ENCODE results near the gene RANBP17. TPM values are rescaled to one million over a fixed set of nuclear protein-coding genes. Genes with fewer than 3 reads are reported as not detected.
"Not testable (repeated sequence)": the region's sequence is repeated elsewhere in the genome, so short reads cannot be mapped to it uniquely, and the experiment has no call there.

The RANBP17 gene
- polyA plus RNA-seq, 4 donors: 0.67 to 6.1 (median 1.2) TPM

- FAIRE-seq (no peak), DNase-seq (no peak)
- Histone ChIP-seq H3K27ac (ENCODE audit: low read depth in 1 of 3, low read length in 2 of 3) (no peak overlapping the region), H3K4me3 (ENCODE audit: low read depth in 1 of 3, low read length in 3 of 3) (no peak overlapping the region), H3K27me3 (ENCODE audit: control insufficient read depth in 3 of 3, insufficient read depth in 3 of 3, low read length in 3 of 3) (no peaks in the 10 kb centered on the region), H3K9me3 (ENCODE audit: control insufficient read depth in 2 of 2, insufficient read depth in 1 of 2, low read depth in 1 of 2, low read length in 1 of 2) (peaks cover 0 to under 1% of the 10 kb centered on the region in 2 donors), H3K4me1 (ENCODE audit: control insufficient read depth in 3 of 3, insufficient read depth in 2 of 3, low read depth in 1 of 3, low read length in 2 of 3) (no peaks in the 10 kb centered on the region), H3K36me3 (ENCODE audit: control insufficient read depth in 3 of 3, insufficient read depth in 2 of 3, low read depth in 1 of 3, low read length in 3 of 3) (no peaks in the 10 kb centered on the region)
- WGBS, 3 donors: 87 to 92% (median 87%) methylated on average over 8 of the region's 8 CpGs
These were observed 41.3 kb downstream of the RANBP17 start for GRCh38 chr5:170903075-170903474.

- FAIRE-seq: no peak
- Histone ChIP-seq H3K9me3 (ENCODE audit: control insufficient read depth in 2 of 2, insufficient read depth in 1 of 2, low read depth in 1 of 2, low read length in 1 of 2) (peaks cover 0 to 2% of the 10 kb centered on the region in 2 donors), H3K4me3 (ENCODE audit: low read depth in 1 of 3, low read length in 3 of 3) (no peak overlapping the region), H3K27ac (ENCODE audit: low read depth in 1 of 3, low read length in 2 of 3) (no peak overlapping the region), H3K27me3 (ENCODE audit: control insufficient read depth in 3 of 3, insufficient read depth in 3 of 3, low read length in 3 of 3) (no peaks in the 10 kb centered on the region), H3K36me3 (ENCODE audit: control insufficient read depth in 3 of 3, insufficient read depth in 2 of 3, low read depth in 1 of 3, low read length in 3 of 3) (no peaks in the 10 kb centered on the region), H3K4me1 (ENCODE audit: control insufficient read depth in 3 of 3, insufficient read depth in 2 of 3, low read depth in 1 of 3, low read length in 2 of 3) (no peaks in the 10 kb centered on the region)
- 65 to 92% (median 65%) methylated on average over 1 of the region's 1 CpG for WGBS, 3 donors
- DNase-seq: no peak
These were observed 45.9 kb downstream of the RANBP17 start for GRCh38 chr5:170907758-170908157.

- no peaks in the 10 kb centered on the region for H3K27me3 ChIP-seq (ENCODE audit: control insufficient read depth in 3 of 3, insufficient read depth in 3 of 3, low read length in 3 of 3)
- no peaks in the 10 kb centered on the region for H3K36me3 ChIP-seq (ENCODE audit: control insufficient read depth in 3 of 3, insufficient read depth in 2 of 3, low read depth in 1 of 3, low read length in 3 of 3)
- no peak for FAIRE-seq
- no peak overlapping the region for H3K27ac ChIP-seq (ENCODE audit: low read depth in 1 of 3, low read length in 2 of 3)
- 73 to 92% (median 90%) methylated on average over 3 of the region's 3 CpGs for WGBS, 3 donors
- no peaks in the 10 kb centered on the region for H3K9me3 ChIP-seq (ENCODE audit: control insufficient read depth in 2 of 2, insufficient read depth in 1 of 2, low read depth in 1 of 2, low read length in 1 of 2)
- H3K4me3 ChIP-seq (ENCODE audit: low read depth in 1 of 3, low read length in 3 of 3): no peak overlapping the region
- no peak for DNase-seq
- no peaks in the 10 kb centered on the region for H3K4me1 ChIP-seq (ENCODE audit: control insufficient read depth in 3 of 3, insufficient read depth in 2 of 3, low read depth in 1 of 3, low read length in 2 of 3)
These were observed 51.8 kb downstream of the RANBP17 start for GRCh38 chr5:170913573-170913972.

- Histone ChIP-seq H3K36me3 (ENCODE audit: control insufficient read depth in 3 of 3, insufficient read depth in 2 of 3, low read depth in 1 of 3, low read length in 3 of 3) (no peaks in the 10 kb centered on the region), H3K27me3 (ENCODE audit: control insufficient read depth in 3 of 3, insufficient read depth in 3 of 3, low read length in 3 of 3) (no peaks in the 10 kb centered on the region), H3K9me3 (ENCODE audit: control insufficient read depth in 2 of 2, insufficient read depth in 1 of 2, low read depth in 1 of 2, low read length in 1 of 2) (no peaks in the 10 kb centered on the region), H3K4me1 (ENCODE audit: control insufficient read depth in 3 of 3, insufficient read depth in 2 of 3, low read depth in 1 of 3, low read length in 2 of 3) (no peaks in the 10 kb centered on the region), H3K27ac (ENCODE audit: low read depth in 1 of 3, low read length in 2 of 3) (no peak overlapping the region), H3K4me3 (ENCODE audit: low read depth in 1 of 3, low read length in 3 of 3) (no peak overlapping the region)
- DNase-seq: no peak
- FAIRE-seq: no peak
These were observed 55.3 kb downstream of the RANBP17 start for GRCh38 chr5:170917113-170917512.

GRCh38 chr5:170920196-170920595 is 58.4 kb downstream of the RANBP17 start:
- no peaks in the 10 kb centered on the region for H3K27me3 ChIP-seq (ENCODE audit: control insufficient read depth in 3 of 3, insufficient read depth in 3 of 3, low read length in 3 of 3)
- H3K27ac ChIP-seq (ENCODE audit: low read depth in 1 of 3, low read length in 2 of 3): no peak overlapping the region
- no peak for DNase-seq
- no peaks in the 10 kb centered on the region for H3K9me3 ChIP-seq (ENCODE audit: control insufficient read depth in 2 of 2, insufficient read depth in 1 of 2, low read depth in 1 of 2, low read length in 1 of 2)
- no peaks in the 10 kb centered on the region for H3K4me1 ChIP-seq (ENCODE audit: control insufficient read depth in 3 of 3, insufficient read depth in 2 of 3, low read depth in 1 of 3, low read length in 2 of 3)
- 95 to 97% (median 95%) methylated on average over 3 of the region's 3 CpGs for WGBS, 3 donors
- no peak for FAIRE-seq
- H3K36me3 ChIP-seq (ENCODE audit: control insufficient read depth in 3 of 3, insufficient read depth in 2 of 3, low read depth in 1 of 3, low read length in 3 of 3): no peaks in the 10 kb centered on the region
- no peak overlapping the region for H3K4me3 ChIP-seq (ENCODE audit: low read depth in 1 of 3, low read length in 3 of 3)

- H3K4me3 ChIP-seq (ENCODE audit: low read depth in 1 of 3, low read length in 3 of 3); H3K36me3 ChIP-seq (ENCODE audit: control insufficient read depth in 3 of 3, insufficient read depth in 2 of 3, low read depth in 1 of 3, low read length in 3 of 3); H3K9me3 ChIP-seq (ENCODE audit: control insufficient read depth in 2 of 2, insufficient read depth in 1 of 2, low read depth in 1 of 2, low read length in 1 of 2); DNase-seq; H3K4me1 ChIP-seq (ENCODE audit: control insufficient read depth in 3 of 3, insufficient read depth in 2 of 3, low read depth in 1 of 3, low read length in 2 of 3); H3K27ac ChIP-seq (ENCODE audit: low read depth in 1 of 3, low read length in 2 of 3); FAIRE-seq; H3K27me3 ChIP-seq (ENCODE audit: control insufficient read depth in 3 of 3, insufficient read depth in 3 of 3, low read length in 3 of 3): not testable (repeated sequence)
- 66 to 85% (median 83%) methylated on average over 10 of the region's 10 CpGs for WGBS, 3 donors
These were observed 60.5 kb downstream of the RANBP17 start for GRCh38 chr5:170922331-170922730.

- Histone ChIP-seq H3K9me3 (ENCODE audit: control insufficient read depth in 2 of 2, insufficient read depth in 1 of 2, low read depth in 1 of 2, low read length in 1 of 2) (no peaks in the 10 kb centered on the region), H3K27ac (ENCODE audit: low read depth in 1 of 3, low read length in 2 of 3) (no peak overlapping the region), H3K27me3 (ENCODE audit: control insufficient read depth in 3 of 3, insufficient read depth in 3 of 3, low read length in 3 of 3) (no peaks in the 10 kb centered on the region), H3K4me1 (ENCODE audit: control insufficient read depth in 3 of 3, insufficient read depth in 2 of 3, low read depth in 1 of 3, low read length in 2 of 3) (no peaks in the 10 kb centered on the region), H3K36me3 (ENCODE audit: control insufficient read depth in 3 of 3, insufficient read depth in 2 of 3, low read depth in 1 of 3, low read length in 3 of 3) (no peaks in the 10 kb centered on the region), H3K4me3 (ENCODE audit: low read depth in 1 of 3, low read length in 3 of 3) (no peak overlapping the region)
- DNase-seq (no peak), FAIRE-seq (no peak)
- WGBS, 3 donors: 88 to 95% (median 90%) methylated on average over 7 of the region's 7 CpGs
These were observed 62.2 kb downstream of the RANBP17 start for GRCh38 chr5:170923910-170924620.

- 88 to 93% (median 89%) methylated on average over 18 of the region's 18 CpGs for WGBS, 3 donors
- H3K27ac ChIP-seq (ENCODE audit: low read depth in 1 of 3, low read length in 2 of 3); FAIRE-seq; H3K4me1 ChIP-seq (ENCODE audit: control insufficient read depth in 3 of 3, insufficient read depth in 2 of 3, low read depth in 1 of 3, low read length in 2 of 3); H3K27me3 ChIP-seq (ENCODE audit: control insufficient read depth in 3 of 3, insufficient read depth in 3 of 3, low read length in 3 of 3); H3K9me3 ChIP-seq (ENCODE audit: control insufficient read depth in 2 of 2, insufficient read depth in 1 of 2, low read depth in 1 of 2, low read length in 1 of 2); DNase-seq; H3K4me3 ChIP-seq (ENCODE audit: low read depth in 1 of 3, low read length in 3 of 3); H3K36me3 ChIP-seq (ENCODE audit: control insufficient read depth in 3 of 3, insufficient read depth in 2 of 3, low read depth in 1 of 3, low read length in 3 of 3): not testable (repeated sequence)
These were observed 73.9 kb downstream of the RANBP17 start for GRCh38 chr5:170935534-170936218.

GRCh38 chr5:170937072-170937471 is 75.3 kb downstream of the RANBP17 start:
- no peaks in the 10 kb centered on the region for H3K36me3 ChIP-seq (ENCODE audit: control insufficient read depth in 3 of 3, insufficient read depth in 2 of 3, low read depth in 1 of 3, low read length in 3 of 3)
- no peak overlapping the region for H3K4me3 ChIP-seq (ENCODE audit: low read depth in 1 of 3, low read length in 3 of 3)
- no peak for DNase-seq
- no peak for FAIRE-seq
- no peaks in the 10 kb centered on the region for H3K9me3 ChIP-seq (ENCODE audit: control insufficient read depth in 2 of 2, insufficient read depth in 1 of 2, low read depth in 1 of 2, low read length in 1 of 2)
- H3K27me3 ChIP-seq (ENCODE audit: control insufficient read depth in 3 of 3, insufficient read depth in 3 of 3, low read length in 3 of 3): no peaks in the 10 kb centered on the region
- H3K27ac ChIP-seq (ENCODE audit: low read depth in 1 of 3, low read length in 2 of 3): no peak overlapping the region
- H3K4me1 ChIP-seq (ENCODE audit: control insufficient read depth in 3 of 3, insufficient read depth in 2 of 3, low read depth in 1 of 3, low read length in 2 of 3): no peaks in the 10 kb centered on the region
